ENCODE measurements around the gene DEFB129.

DNA sequence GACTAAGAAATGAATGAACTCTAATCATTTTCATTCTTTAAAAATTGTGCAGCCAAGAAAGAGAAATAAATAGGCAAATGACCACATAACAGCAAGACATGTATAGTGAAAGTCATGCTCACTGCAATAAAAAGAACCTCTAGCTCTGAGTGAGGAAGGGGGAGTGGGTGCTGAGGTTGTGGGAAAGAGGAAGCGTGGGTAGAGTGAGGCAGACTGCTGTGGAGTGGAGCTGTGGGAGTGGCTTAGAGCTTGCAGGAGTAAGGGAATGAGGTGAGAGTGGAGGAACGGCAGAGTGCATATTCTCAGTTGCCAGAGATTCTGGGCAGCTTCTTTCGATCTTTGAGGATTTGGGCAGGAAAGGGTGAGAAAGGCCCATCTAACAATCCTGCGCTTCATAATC lies 10.4 kb downstream of the DEFB129 start:
- TF ChIP-seq SMC3 (conservative IDR thresholded peaks at IDR 0.05; ENCODE audit: insufficient read depth, low read depth, low read length) (no peak), JUN (IDR thresholded peaks at IDR 0.05; ENCODE audit: borderline replicate concordance, low read depth, low read length) (no peak), JUN (CRISPR knock-in tag; IDR thresholded peaks at IDR 0.05; ENCODE audit: borderline replicate concordance) (no peak), ERF (CRISPR knock-in tag; IDR thresholded peaks at IDR 0.05) (no peak), FOXJ3 (CRISPR knock-in tag; IDR thresholded peaks at IDR 0.05) (no peak), SREBF2 (CRISPR knock-in tag; IDR thresholded peaks at IDR 0.05) (no peak), SP1 (CRISPR knock-in tag; IDR thresholded peaks at IDR 0.05) (no peak), RFX5 (IDR thresholded peaks at IDR 0.05; ENCODE audit: low read depth, low read length) (no peak), POLR2AphosphoS5 (IDR thresholded peaks at IDR 0.05; ENCODE audit: control insufficient read depth, insufficient read depth, low read depth, low read length) (no peak), GABPA (tag; conservative IDR thresholded peaks at IDR 0.05; ENCODE audit: low read depth) (no peak), CREM (IDR thresholded peaks at IDR 0.05; ENCODE audit: low read depth) (no peak)
- TF ChIP-seq, protein P1, sequence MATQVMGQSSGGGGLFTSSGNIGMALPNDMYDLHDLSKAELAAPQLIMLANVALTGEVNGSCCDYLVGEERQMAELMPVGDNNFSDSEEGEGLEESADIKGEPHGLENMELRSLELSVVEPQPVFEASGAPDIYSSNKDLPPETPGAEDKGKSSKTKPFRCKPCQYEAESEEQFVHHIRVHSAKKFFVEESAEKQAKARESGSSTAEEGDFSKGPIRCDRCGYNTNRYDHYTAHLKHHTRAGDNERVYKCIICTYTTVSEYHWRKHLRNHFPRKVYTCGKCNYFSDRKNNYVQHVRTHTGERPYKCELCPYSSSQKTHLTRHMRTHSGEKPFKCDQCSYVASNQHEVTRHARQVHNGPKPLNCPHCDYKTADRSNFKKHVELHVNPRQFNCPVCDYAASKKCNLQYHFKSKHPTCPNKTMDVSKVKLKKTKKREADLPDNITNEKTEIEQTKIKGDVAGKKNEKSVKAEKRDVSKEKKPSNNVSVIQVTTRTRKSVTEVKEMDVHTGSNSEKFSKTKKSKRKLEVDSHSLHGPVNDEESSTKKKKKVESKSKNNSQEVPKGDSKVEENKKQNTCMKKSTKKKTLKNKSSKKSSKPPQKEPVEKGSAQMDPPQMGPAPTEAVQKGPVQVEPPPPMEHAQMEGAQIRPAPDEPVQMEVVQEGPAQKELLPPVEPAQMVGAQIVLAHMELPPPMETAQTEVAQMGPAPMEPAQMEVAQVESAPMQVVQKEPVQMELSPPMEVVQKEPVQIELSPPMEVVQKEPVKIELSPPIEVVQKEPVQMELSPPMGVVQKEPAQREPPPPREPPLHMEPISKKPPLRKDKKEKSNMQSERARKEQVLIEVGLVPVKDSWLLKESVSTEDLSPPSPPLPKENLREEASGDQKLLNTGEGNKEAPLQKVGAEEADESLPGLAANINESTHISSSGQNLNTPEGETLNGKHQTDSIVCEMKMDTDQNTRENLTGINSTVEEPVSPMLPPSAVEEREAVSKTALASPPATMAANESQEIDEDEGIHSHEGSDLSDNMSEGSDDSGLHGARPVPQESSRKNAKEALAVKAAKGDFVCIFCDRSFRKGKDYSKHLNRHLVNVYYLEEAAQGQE (IDR thresholded peaks at IDR 0.05; ENCODE audit: borderline replicate concordance), result no peak
- TF ChIP-seq, protein P1 (CRISPR knock-in tag; IDR thresholded peaks at IDR 0.05; ENCODE audit: low read depth), result no peak
- TF ChIP-seq, protein P2, sequence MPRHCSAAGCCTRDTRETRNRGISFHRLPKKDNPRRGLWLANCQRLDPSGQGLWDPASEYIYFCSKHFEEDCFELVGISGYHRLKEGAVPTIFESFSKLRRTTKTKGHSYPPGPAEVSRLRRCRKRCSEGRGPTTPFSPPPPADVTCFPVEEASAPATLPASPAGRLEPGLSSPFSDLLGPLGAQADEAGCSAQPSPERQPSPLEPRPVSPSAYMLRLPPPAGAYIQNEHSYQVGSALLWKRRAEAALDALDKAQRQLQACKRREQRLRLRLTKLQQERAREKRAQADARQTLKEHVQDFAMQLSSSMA (CRISPR knock-in tag; IDR thresholded peaks at IDR 0.05), result no peak
- TF ChIP-seq, protein P3, sequence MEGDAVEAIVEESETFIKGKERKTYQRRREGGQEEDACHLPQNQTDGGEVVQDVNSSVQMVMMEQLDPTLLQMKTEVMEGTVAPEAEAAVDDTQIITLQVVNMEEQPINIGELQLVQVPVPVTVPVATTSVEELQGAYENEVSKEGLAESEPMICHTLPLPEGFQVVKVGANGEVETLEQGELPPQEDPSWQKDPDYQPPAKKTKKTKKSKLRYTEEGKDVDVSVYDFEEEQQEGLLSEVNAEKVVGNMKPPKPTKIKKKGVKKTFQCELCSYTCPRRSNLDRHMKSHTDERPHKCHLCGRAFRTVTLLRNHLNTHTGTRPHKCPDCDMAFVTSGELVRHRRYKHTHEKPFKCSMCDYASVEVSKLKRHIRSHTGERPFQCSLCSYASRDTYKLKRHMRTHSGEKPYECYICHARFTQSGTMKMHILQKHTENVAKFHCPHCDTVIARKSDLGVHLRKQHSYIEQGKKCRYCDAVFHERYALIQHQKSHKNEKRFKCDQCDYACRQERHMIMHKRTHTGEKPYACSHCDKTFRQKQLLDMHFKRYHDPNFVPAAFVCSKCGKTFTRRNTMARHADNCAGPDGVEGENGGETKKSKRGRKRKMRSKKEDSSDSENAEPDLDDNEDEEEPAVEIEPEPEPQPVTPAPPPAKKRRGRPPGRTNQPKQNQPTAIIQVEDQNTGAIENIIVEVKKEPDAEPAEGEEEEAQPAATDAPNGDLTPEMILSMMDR (IDR thresholded peaks at IDR 0.05 in 2 of 3, conservative IDR thresholded peaks at IDR 0.05 in 1 of 3; ENCODE audit: insufficient read depth in 2 of 3, low read depth in 1 of 3, low read length in 3 of 3), result no peak
- TF ChIP-seq, protein P4, sequence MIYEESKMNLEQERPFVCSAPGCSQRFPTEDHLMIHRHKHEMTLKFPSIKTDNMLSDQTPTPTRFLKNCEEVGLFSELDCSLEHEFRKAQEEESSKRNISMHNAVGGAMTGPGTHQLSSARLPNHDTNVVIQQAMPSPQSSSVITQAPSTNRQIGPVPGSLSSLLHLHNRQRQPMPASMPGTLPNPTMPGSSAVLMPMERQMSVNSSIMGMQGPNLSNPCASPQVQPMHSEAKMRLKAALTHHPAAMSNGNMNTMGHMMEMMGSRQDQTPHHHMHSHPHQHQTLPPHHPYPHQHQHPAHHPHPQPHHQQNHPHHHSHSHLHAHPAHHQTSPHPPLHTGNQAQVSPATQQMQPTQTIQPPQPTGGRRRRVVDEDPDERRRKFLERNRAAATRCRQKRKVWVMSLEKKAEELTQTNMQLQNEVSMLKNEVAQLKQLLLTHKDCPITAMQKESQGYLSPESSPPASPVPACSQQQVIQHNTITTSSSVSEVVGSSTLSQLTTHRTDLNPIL (CRISPR knock-in tag; IDR thresholded peaks at IDR 0.05), result no peak

Data from K562 (cell line).